ENCODE measurements around the gene TCERG1.

DNA sequence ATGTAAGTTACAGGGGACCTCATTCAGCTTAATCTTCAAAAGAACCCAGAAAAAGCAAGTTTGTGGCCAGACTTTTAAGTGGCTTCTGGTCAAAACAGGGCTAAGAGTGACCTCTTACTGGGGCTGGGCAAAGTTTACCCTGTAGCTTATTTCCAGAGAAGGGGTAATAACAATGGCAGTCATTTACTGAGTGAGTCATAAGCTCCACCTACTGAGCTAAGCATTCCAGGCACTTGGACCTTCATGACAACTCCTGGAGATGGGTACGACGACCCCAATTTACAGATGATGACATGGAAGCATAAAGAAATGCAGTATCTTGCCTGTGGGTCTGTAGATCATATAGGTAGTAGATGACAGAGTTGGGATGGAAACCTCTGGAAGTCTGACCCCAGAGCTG, 73.6 kb downstream of the TCERG1 start:
- no peak for TF ChIP-seq POLR2A (IDR thresholded peaks at IDR 0.05)
- no peak for TF ChIP-seq CTCF (IDR thresholded peaks at IDR 0.05 in 4 of 5, conservative IDR thresholded peaks at IDR 0.05 in 1 of 5)
